AG04450 (cell line): ENCODE measurements around the gene PLA2G6. TPM values are rescaled to one million over a fixed set of nuclear protein-coding genes. Genes with fewer than 3 reads are reported as not detected.

Experiments used
- CTCF ChIA-PET: fragments of 300-600, 350-600 bp; formaldehyde crosslinking; extraction: SDS; loops from one replicate; lab custom pipeline; 2022; ENCODE audit warnings: antibody characterized with exemption, inconsistent platforms; lab: Charles Lee
- POLR2A ChIA-PET: fragments of 350-600 bp; formaldehyde crosslinking; extraction: SDS; loops from one replicate; lab custom pipeline; 2021; ENCODE audit warnings: antibody characterized with exemption, inconsistent platforms; lab: Yijun Ruan, JAX
- DNase-seq: peaks from one replicate; pipeline ENCODE4 v3.0.0-alpha.2; 2011; ENCODE audit warnings: low read depth, low spot score
- H3K27ac ChIP-seq: one replicate; pipeline ENCODE4 v1.5.1; 2012; ENCODE audit warnings: low read depth, low read length, control low read depth
- H3K27me3 ChIP-seq: one replicate; pipeline ENCODE4 v1.6.0; 2012; ENCODE audit warnings: low read length; ENCODE audit not compliant: control insufficient read depth, insufficient read depth
- H3K4me3 ChIP-seq: 2 replicates; pipeline ENCODE4 v1.5.1; 2011; ENCODE audit warnings: mild to moderate bottlenecking, low read depth, low read length, control low read depth
- H3K9me3 ChIP-seq: 2 replicates; pipeline ENCODE4 v1.5.1; 2012; ENCODE audit warnings: low read length; ENCODE audit not compliant: control insufficient read depth, insufficient read depth
- polyA plus RNA-seq: library from polyadenylated mRNA; depleted of rRNA; stranded (reverse); fragments of >200 nt; gene quantifications from 2 replicates; pipeline ENCODE4 v1.2.3, GENCODE V29; 2011; rRNA removed
- small RNA-seq: library from RNA; depleted of rRNA; stranded (forward); fragments of <200 nt; gene quantifications from one replicate; pipeline ENCODE3, GENCODE V24; 2012; ENCODE audit warnings: low read depth; ENCODE audit not compliant: insufficient read length
- TF ChIP-seq, protein P1 (sequence below): IDR thresholded peaks from 2 replicates; pipeline ENCODE4 v1.5.1; 2011; ENCODE audit warnings: low read depth, low read length, control low read depth, inconsistent platforms

Gene PLA2G6
- polyA plus RNA-seq, 1 experiment, result 5.0 TPM

GRCh38 chr22:38062791-38063190, 118.8 kb downstream of the PLA2G6 start:
- ChIA-PET CTCF (no interaction called here), POLR2A (no interaction called here)
- TF ChIP-seq, protein P1, sequence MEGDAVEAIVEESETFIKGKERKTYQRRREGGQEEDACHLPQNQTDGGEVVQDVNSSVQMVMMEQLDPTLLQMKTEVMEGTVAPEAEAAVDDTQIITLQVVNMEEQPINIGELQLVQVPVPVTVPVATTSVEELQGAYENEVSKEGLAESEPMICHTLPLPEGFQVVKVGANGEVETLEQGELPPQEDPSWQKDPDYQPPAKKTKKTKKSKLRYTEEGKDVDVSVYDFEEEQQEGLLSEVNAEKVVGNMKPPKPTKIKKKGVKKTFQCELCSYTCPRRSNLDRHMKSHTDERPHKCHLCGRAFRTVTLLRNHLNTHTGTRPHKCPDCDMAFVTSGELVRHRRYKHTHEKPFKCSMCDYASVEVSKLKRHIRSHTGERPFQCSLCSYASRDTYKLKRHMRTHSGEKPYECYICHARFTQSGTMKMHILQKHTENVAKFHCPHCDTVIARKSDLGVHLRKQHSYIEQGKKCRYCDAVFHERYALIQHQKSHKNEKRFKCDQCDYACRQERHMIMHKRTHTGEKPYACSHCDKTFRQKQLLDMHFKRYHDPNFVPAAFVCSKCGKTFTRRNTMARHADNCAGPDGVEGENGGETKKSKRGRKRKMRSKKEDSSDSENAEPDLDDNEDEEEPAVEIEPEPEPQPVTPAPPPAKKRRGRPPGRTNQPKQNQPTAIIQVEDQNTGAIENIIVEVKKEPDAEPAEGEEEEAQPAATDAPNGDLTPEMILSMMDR, result no peak
- Histone ChIP-seq H3K9me3 (no peaks in the 10 kb centered on the region), H3K27ac (no peak overlapping the region), H3K27me3 (no peaks in the 10 kb centered on the region), H3K4me3 (no peak overlapping the region)
- no peak for DNase-seq

Small RNA genes lying within 50 kb of the gene (small RNA-seq; reads per million reads assigned to genes)
- gene RN7SL704P, result not detected

Other genes with a start within 250 kb of the PLA2G6 start
- 0.45 and 0.55 TPM in 2 replicates for gene C22orf23, start 228.2 kb downstream of the PLA2G6 start, polyA plus RNA-seq
- gene POLR2F, start 228.1 kb downstream of the PLA2G6 start, polyA plus RNA-seq, result 87.4 and 89.8 TPM in 2 replicates
- not detected in 2 replicates for gene SOX10, start 197.3 kb downstream of the PLA2G6 start, polyA plus RNA-seq
- gene PICK1, start 124.4 kb downstream of the PLA2G6 start, polyA plus RNA-seq, result 10.5 and 11.5 TPM in 2 replicates
- 0.11 TPM in 1 of 2 replicates, not detected in the other for gene SLC16A8, start 97.6 kb downstream of the PLA2G6 start, polyA plus RNA-seq
- 0.04 and 0.09 TPM in 2 replicates for gene BAIAP2L2, start 71.1 kb downstream of the PLA2G6 start, polyA plus RNA-seq
- 8.3 and 12.2 TPM in 2 replicates for gene MAFF, start 20.2 kb upstream of the PLA2G6 start, polyA plus RNA-seq
- 36.8 and 37.2 TPM in 2 replicates for gene TMEM184B, start 91.2 kb upstream of the PLA2G6 start, polyA plus RNA-seq
- gene CSNK1E, start 135.6 kb upstream of the PLA2G6 start, polyA plus RNA-seq, result 109 and 128 TPM in 2 replicates